CD4-positive, alpha-beta T cell treated with Interleukin-15 for 4 hours (primary cell): ENCODE measurements around the gene SPPL2A.
"Not testable (repeated sequence)": the region's sequence is repeated elsewhere in the genome, so short reads cannot be mapped to it uniquely, and the experiment has no call there.

Source experiments
- DNase-seq: peaks from one replicate; pipeline ENCODE4 v3.0.0-alpha.2; 2020; ENCODE audit warnings: low spot score

Gene SPPL2A

GRCh38 chr15:50767332-50767861 is 1.9 kb upstream of the SPPL2A start:
- peak; percentile 19 for DNase-seq

- peak; percentile 37 for DNase-seq
Observed at GRCh38 chr15:50764461-50765194, 878 bp downstream of the SPPL2A start.

- no peak for DNase-seq
Observed at GRCh38 chr15:50758712-50759205, 6.7 kb downstream of the SPPL2A start.

GRCh38 chr15:50753463-50753862 is 12.0 kb downstream of the SPPL2A start:
- no peak for DNase-seq

- DNase-seq, result peak; percentile 19
Observed at GRCh38 chr15:50751394-50751793, 14.1 kb downstream of the SPPL2A start.

GRCh38 chr15:50750227-50750705 is 15.2 kb downstream of the SPPL2A start:
- no peak for DNase-seq

GRCh38 chr15:50747523-50747922 is 18.0 kb downstream of the SPPL2A start:
- DNase-seq, result no peak

GRCh38 chr15:50744601-50745000 is 20.9 kb downstream of the SPPL2A start:
- DNase-seq, result no peak

GRCh38 chr15:50740955-50741354 is 24.6 kb downstream of the SPPL2A start:
- DNase-seq, result no peak

GRCh38 chr15:50736823-50737222 is 28.7 kb downstream of the SPPL2A start:
- DNase-seq, result no peak

GRCh38 chr15:50735156-50735555 is 30.4 kb downstream of the SPPL2A start:
- DNase-seq, result no peak

- no peak for DNase-seq
Observed at GRCh38 chr15:50726315-50726714, 39.2 kb downstream of the SPPL2A start.

- no peak for DNase-seq
Observed at GRCh38 chr15:50718700-50719125, 46.8 kb downstream of the SPPL2A start.

- no peak for DNase-seq
Observed at GRCh38 chr15:50712018-50712417, 53.5 kb downstream of the SPPL2A start.

GRCh38 chr15:50710585-50710984 is 54.9 kb downstream of the SPPL2A start:
- DNase-seq, result no peak

GRCh38 chr15:50707878-50708427 is 57.6 kb downstream of the SPPL2A start:
- DNase-seq, result no peak

- no peak for DNase-seq
Observed at GRCh38 chr15:50702762-50703334, 62.7 kb downstream of the SPPL2A start.

GRCh38 chr15:50698101-50698500 is 67.4 kb downstream of the SPPL2A start:
- no peak for DNase-seq

GRCh38 chr15:50697109-50697797 is 68.3 kb downstream of the SPPL2A start:
- no peak for DNase-seq

- not testable (repeated sequence) for DNase-seq
Observed at GRCh38 chr15:50694634-50695165, 70.8 kb downstream of the SPPL2A start.

- DNase-seq, result no peak
Observed at GRCh38 chr15:50687302-50687902, 78.1 kb downstream of the SPPL2A start.
